RWPE1 (cell line): ENCODE results near the gene CRNKL1.

Experiments used
- CTCF ChIA-PET: fragments of 350-600 bp; sonication (Branson Sonifier 250); formaldehyde crosslinking; extraction: SDS; loops from one replicate; lab custom pipeline; 2021; lab: Yijun Ruan, JAX
- POLR2A ChIA-PET: fragments of 400-600 bp; formaldehyde crosslinking; extraction: SDS; loops from one replicate; lab custom pipeline; 2020; ENCODE audit warnings: antibody characterized with exemption; ENCODE audit not compliant: low non-redundant PET; lab: Yijun Ruan, JAX
- DNase-seq: peaks from one replicate; pipeline ENCODE4 v3.0.0; 2012; ENCODE audit warnings: low spot score
- H3K27ac ChIP-seq: fragments of 450-650 bp; 2 replicates; pipeline ENCODE4 v1.5.1; 2017
- TF ChIP-seq, protein P1 (sequence below): fragments of 450-650 bp; conservative IDR thresholded peaks from 2 replicates; pipeline ENCODE4 v1.5.1; 2017; ENCODE audit warnings: low read depth, mild to moderate bottlenecking

The CRNKL1 gene

GRCh38 chr20:20089939-20090338, 37.7 kb upstream of the CRNKL1 start:
- CTCF ChIA-PET = interaction anchor here (0.7 kb wide), 1 partner anchor 489 kb away, joined by 5 read pairs; no protein-coding TSS in a partner anchor
- no peak for DNase-seq
- POLR2A ChIA-PET = no interaction called here
- no peak overlapping the region for H3K27ac ChIP-seq
- TF ChIP-seq, protein P1, sequence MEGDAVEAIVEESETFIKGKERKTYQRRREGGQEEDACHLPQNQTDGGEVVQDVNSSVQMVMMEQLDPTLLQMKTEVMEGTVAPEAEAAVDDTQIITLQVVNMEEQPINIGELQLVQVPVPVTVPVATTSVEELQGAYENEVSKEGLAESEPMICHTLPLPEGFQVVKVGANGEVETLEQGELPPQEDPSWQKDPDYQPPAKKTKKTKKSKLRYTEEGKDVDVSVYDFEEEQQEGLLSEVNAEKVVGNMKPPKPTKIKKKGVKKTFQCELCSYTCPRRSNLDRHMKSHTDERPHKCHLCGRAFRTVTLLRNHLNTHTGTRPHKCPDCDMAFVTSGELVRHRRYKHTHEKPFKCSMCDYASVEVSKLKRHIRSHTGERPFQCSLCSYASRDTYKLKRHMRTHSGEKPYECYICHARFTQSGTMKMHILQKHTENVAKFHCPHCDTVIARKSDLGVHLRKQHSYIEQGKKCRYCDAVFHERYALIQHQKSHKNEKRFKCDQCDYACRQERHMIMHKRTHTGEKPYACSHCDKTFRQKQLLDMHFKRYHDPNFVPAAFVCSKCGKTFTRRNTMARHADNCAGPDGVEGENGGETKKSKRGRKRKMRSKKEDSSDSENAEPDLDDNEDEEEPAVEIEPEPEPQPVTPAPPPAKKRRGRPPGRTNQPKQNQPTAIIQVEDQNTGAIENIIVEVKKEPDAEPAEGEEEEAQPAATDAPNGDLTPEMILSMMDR = no peak

DNA sequence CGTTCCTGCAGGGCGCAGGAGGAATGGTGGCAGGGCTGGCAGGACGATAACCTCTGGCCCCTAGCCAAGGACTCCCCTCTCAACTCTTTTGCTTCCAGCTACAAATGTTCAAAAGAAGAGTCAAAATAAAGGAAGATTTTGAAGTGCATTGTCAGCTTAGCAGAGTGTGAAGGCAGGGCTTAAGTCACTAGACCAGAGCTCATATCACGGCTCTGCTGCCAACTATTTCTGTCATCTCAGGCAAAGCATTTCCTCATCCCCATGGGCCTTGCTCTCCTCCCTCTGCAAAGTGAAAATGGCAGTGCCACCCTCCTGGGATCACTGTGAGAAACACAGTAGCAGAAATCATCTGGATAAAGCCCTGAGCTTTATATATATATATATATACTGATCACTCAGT, 36.8 kb upstream of the CRNKL1 start:
- DNase-seq = no peak
- ChIA-PET POLR2A (no interaction called here), CTCF (interaction anchor here (0.7 kb wide), 1 partner anchor 384 kb away, joined by 4 read pairs; no protein-coding TSS in a partner anchor)
- no peak overlapping the region for H3K27ac ChIP-seq
- TF ChIP-seq, protein P1 = no peak

- TF ChIP-seq, protein P1 = no peak
- CTCF ChIA-PET = interaction anchor here (0.6 kb wide), 1 partner anchor 68 kb away, joined by 3 read pairs; no protein-coding TSS in a partner anchor
These were observed 33.5 kb upstream of the CRNKL1 start for GRCh38 chr20:20085812-20086211.

GRCh38 chr20:20085071-20085470, 32.8 kb upstream of the CRNKL1 start:
- POLR2A ChIA-PET = no interaction called here
- DNase-seq = no peak
- CTCF ChIA-PET = interaction anchor here (0.6 to 1.1 kb wide), 5 partner anchors 11 to 495 kb away, joined by 3 read pairs; no protein-coding TSS in a partner anchor
- TF ChIP-seq, protein P1 = no peak
- no peak overlapping the region for H3K27ac ChIP-seq

More at GRCh38 chr20:20085812-20086211, 33.5 kb upstream of the CRNKL1 start:
- POLR2A ChIA-PET = no interaction called here
- H3K27ac ChIP-seq = no peak overlapping the region
- DNase-seq = peak; percentile 7

DNA sequence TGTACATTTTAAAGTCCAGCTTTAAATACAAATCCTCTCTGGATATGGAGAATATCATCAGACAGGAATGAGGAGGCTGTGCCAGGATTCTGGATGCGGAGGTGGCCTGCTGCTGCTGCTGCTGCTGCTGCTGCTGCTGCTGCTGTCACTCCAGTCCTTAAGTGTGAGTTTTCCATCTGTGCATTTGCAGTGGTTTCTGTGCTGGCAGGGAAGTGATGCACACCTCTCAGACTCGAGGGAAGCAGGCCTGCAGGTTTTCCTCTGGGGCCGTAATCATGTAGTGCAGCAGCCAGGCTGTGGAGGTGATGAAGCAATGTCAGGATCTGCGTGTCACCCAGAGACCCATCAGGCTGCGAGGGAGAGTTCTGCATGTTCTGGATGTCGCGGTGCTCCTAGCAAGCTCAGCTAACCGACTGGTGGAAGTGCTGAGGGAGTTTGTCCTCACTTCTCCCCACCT, 32.1 kb upstream of the CRNKL1 start:
- CTCF ChIA-PET = interaction anchor here (0.6 to 1.1 kb wide), 6 partner anchors 12 to 509 kb away, joined by 3 to 9 read pairs (median 3); no protein-coding TSS in a partner anchor
- POLR2A ChIA-PET = no interaction called here
- no peak for DNase-seq
- TF ChIP-seq, protein P1 = no peak
- H3K27ac ChIP-seq = no peak overlapping the region

- H3K27ac ChIP-seq = no peak overlapping the region
- ChIA-PET CTCF (interaction anchor here (0.6 to 1.1 kb wide), 10 partner anchors 11 to 1635 kb away, joined by 3 to 9 read pairs (median 3); no protein-coding TSS in a partner anchor), POLR2A (no interaction called here)
- DNase-seq = peak; percentile 41
- TF ChIP-seq, protein P1 = peak; percentile 73
These were observed 31.5 kb upstream of the CRNKL1 start for GRCh38 chr20:20083807-20084206.
